Measurements from ENCODE around the gene PRR18. TPM values are rescaled to one million over a fixed set of nuclear protein-coding genes. Genes with fewer than 3 reads are reported as not detected.

The PRR18 gene
- total RNA-seq, 1 experiment from 2014 or later = 0.23 TPM

- H3K36me3 ChIP-seq (ENCODE audit: control insufficient read depth, insufficient read depth, low read length) = no peaks in the 10 kb centered on the region
- DNase-seq (ENCODE audit: low read depth, low spot score) = no peak
- intact Hi-C loops (cut with micrococcal nuclease; ENCODE audit: unreplicated experiment) (no loop called here), in situ Hi-C loops (cut with HindIII; ENCODE audit: low pct_unique_long_range_greater_than_20kb, low sequenced_read_pairs) (no loop called here)
- BruUV-seq (replicated peaks) = no TSS peak
- H3K27me3 ChIP-seq (ENCODE audit: control insufficient read depth, insufficient read depth, low read length) = 0 out of 2 replicates have a peak, but pooled peaks cover 2% of the 10 kb centered on the region
- TF ChIP-seq, protein P1, sequence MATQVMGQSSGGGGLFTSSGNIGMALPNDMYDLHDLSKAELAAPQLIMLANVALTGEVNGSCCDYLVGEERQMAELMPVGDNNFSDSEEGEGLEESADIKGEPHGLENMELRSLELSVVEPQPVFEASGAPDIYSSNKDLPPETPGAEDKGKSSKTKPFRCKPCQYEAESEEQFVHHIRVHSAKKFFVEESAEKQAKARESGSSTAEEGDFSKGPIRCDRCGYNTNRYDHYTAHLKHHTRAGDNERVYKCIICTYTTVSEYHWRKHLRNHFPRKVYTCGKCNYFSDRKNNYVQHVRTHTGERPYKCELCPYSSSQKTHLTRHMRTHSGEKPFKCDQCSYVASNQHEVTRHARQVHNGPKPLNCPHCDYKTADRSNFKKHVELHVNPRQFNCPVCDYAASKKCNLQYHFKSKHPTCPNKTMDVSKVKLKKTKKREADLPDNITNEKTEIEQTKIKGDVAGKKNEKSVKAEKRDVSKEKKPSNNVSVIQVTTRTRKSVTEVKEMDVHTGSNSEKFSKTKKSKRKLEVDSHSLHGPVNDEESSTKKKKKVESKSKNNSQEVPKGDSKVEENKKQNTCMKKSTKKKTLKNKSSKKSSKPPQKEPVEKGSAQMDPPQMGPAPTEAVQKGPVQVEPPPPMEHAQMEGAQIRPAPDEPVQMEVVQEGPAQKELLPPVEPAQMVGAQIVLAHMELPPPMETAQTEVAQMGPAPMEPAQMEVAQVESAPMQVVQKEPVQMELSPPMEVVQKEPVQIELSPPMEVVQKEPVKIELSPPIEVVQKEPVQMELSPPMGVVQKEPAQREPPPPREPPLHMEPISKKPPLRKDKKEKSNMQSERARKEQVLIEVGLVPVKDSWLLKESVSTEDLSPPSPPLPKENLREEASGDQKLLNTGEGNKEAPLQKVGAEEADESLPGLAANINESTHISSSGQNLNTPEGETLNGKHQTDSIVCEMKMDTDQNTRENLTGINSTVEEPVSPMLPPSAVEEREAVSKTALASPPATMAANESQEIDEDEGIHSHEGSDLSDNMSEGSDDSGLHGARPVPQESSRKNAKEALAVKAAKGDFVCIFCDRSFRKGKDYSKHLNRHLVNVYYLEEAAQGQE (IDR thresholded peaks at IDR 0.05; ENCODE audit: insufficient read depth in 1 of 2, low read depth in 2 of 2, low read length in 1 of 2) = no peak
- TF ChIP-seq CTCF (IDR thresholded peaks at IDR 0.05) = no peak
- no peak overlapping the region for H3K4me3 ChIP-seq (ENCODE audit: low read depth in 2 of 2, low read length in 2 of 2)
- H3K4me1 ChIP-seq (ENCODE audit: control insufficient read depth, insufficient read depth, low read length) = no peaks in the 10 kb centered on the region
- no peak overlapping the region for H3K27ac ChIP-seq (ENCODE audit: low read length)
- ChIA-PET CTCF (no interaction called here), POLR2A (no interaction called here)
- no peak for ATAC-seq
- H3K9me3 ChIP-seq (ENCODE audit: control insufficient read depth, insufficient read depth, low read depth, low read length) = no peaks in the 10 kb centered on the region
Observed at GRCh38 chr6:166262743-166263515, 45.3 kb downstream of the PRR18 start.

GRCh38 chr6:166259296-166259977, 48.8 kb downstream of the PRR18 start:
- in situ Hi-C loops (cut with HindIII; ENCODE audit: low pct_unique_long_range_greater_than_20kb, low sequenced_read_pairs) = no loop called here
- Histone ChIP-seq H3K27ac (ENCODE audit: low read length) (no peak overlapping the region), H3K36me3 (ENCODE audit: control insufficient read depth, insufficient read depth, low read length) (no peaks in the 10 kb centered on the region), H3K9me3 (ENCODE audit: control insufficient read depth, insufficient read depth, low read depth, low read length) (no peaks in the 10 kb centered on the region), H3K4me1 (ENCODE audit: control insufficient read depth, insufficient read depth, low read length) (no peaks in the 10 kb centered on the region), H3K27me3 (ENCODE audit: control insufficient read depth, insufficient read depth, low read length) (peaks cover 9% of the 10 kb centered on the region), H3K4me3 (ENCODE audit: low read depth in 2 of 2, low read length in 2 of 2) (no peak overlapping the region)
- ATAC-seq (no peak), DNase-seq (ENCODE audit: low read depth, low spot score) (no peak)
- TF ChIP-seq TCF7L2 (IDR thresholded peaks at IDR 0.05; ENCODE audit: low read depth, low read length) (no peak), POLR2AphosphoS5 (IDR thresholded peaks at IDR 0.05; ENCODE audit: low read depth, low read length) (no peak), CTCF (IDR thresholded peaks at IDR 0.05) (no peak)
- no TSS peak for BruUV-seq (replicated peaks)
- ChIA-PET POLR2A (no interaction called here), CTCF (no interaction called here)
- intact Hi-C loops (cut with micrococcal nuclease; ENCODE audit: unreplicated experiment) = no loop called here
